Breast epithelium (tissue), 3 donors: Measurements from ENCODE around the gene GPC5.

ENCODE experiments used
- POLR2A ChIP-seq: fragments of 450-650 bp; IDR thresholded peaks from one replicate; pipeline ENCODE4 v1.6.1; 2016; ENCODE audit warnings: antibody characterized with exemption, mild to moderate bottlenecking, moderate library complexity
- TF ChIP-seq, protein P1 (sequence below), 3 donors: fragments of 450-650 bp; IDR thresholded peaks; one replicate each; pipeline ENCODE4 v1.5.1; 2016 to 2017; ENCODE audit warnings: antibody characterized with exemption in 3 of 3, mild to moderate bottlenecking in 3 of 3, moderate library complexity in 3 of 3

DNA sequence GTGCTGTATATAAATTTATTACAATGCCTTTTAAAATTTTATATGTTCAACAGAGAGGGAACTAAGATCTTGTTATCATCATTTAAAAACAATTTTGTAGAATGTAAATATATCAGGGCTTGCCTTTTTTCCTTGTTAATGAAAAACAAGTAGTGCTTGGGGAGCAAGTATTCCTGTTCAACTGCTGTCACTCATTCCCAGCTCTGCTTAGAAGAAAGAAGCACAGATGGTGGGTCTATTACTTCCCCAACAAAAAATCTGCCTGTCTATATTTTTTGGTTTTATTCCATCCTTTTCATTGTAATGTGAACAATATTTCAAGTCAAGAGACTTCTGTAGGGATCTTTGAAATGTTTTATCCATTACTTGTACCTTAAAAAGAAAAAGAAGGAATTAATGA, 503.9 kb downstream of the GPC5 start:
- TF ChIP-seq, protein P1, sequence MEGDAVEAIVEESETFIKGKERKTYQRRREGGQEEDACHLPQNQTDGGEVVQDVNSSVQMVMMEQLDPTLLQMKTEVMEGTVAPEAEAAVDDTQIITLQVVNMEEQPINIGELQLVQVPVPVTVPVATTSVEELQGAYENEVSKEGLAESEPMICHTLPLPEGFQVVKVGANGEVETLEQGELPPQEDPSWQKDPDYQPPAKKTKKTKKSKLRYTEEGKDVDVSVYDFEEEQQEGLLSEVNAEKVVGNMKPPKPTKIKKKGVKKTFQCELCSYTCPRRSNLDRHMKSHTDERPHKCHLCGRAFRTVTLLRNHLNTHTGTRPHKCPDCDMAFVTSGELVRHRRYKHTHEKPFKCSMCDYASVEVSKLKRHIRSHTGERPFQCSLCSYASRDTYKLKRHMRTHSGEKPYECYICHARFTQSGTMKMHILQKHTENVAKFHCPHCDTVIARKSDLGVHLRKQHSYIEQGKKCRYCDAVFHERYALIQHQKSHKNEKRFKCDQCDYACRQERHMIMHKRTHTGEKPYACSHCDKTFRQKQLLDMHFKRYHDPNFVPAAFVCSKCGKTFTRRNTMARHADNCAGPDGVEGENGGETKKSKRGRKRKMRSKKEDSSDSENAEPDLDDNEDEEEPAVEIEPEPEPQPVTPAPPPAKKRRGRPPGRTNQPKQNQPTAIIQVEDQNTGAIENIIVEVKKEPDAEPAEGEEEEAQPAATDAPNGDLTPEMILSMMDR (IDR thresholded peaks at IDR 0.05), result no peak
- no peak for TF ChIP-seq POLR2A
